ENCODE results near the gene TMED5. TPM values are rescaled to one million over a fixed set of nuclear protein-coding genes. Genes with fewer than 3 reads are reported as not detected.
"Not testable (repeated sequence)": the region's sequence is repeated elsewhere in the genome, so short reads cannot be mapped to it uniquely, and the experiment has no call there.

TMED5 gene
- total RNA-seq = 10 to 100 TPM; 38.8 to 76.9 (median 57.5) TPM

GRCh38 chr1:93179886-93180722 lies at the start of gene TMED5:
Gene TMED5 (minus strand): TSS chr1:93180413. CDS start chr1:93180242, 171 bp downstream.
- Histone ChIP-seq H3K9me3 (no peaks in the 10 kb centered on the region), H3K4me3 (peak within 1 kb of the TSS; percentile 67 to 95 (median 78)), H3K36me3 (no peaks in the 10 kb centered on the region), H3K27me3 (no peaks in the 10 kb centered on the region), H3K27ac (peak within 1 kb of the TSS; percentile 98 to 99 (median 99)), H3K4me1 (peaks cover 0 to 10% (median 4%) of the 10 kb centered on the region in 4 donors)
- DNase-seq = peak; percentile 96 to 99 (median 97)
- peak; percentile 85 to 97 for TF ChIP-seq POLR2A (IDR thresholded peaks at IDR 0.05)
- peak; percentile 1 to 59 (median 34) for TF ChIP-seq CTCF (IDR thresholded peaks at IDR 0.05)

- no peak for DNase-seq
- H3K27ac ChIP-seq = no peak overlapping the region
- no peak for TF ChIP-seq CTCF (IDR thresholded peaks at IDR 0.05)
- TF ChIP-seq POLR2A (IDR thresholded peaks at IDR 0.05) = no peak
- H3K9me3 ChIP-seq = no peaks in the 10 kb centered on the region
- no peaks in the 10 kb centered on the region for H3K36me3 ChIP-seq
- H3K27me3 ChIP-seq = no peaks in the 10 kb centered on the region
- no peaks in the 10 kb centered on the region for H3K4me1 ChIP-seq
- H3K4me3 ChIP-seq = no peak overlapping the region
Observed at GRCh38 chr1:93223023-93223675, 42.9 kb upstream of the TMED5 start.

GRCh38 chr1:93221913-93222312 lies 41.7 kb upstream of the TMED5 start:
- no peak overlapping the region for H3K4me3 ChIP-seq
- DNase-seq = no peak
- no peaks in the 10 kb centered on the region for H3K4me1 ChIP-seq
- H3K36me3 ChIP-seq = no peaks in the 10 kb centered on the region
- H3K9me3 ChIP-seq = no peaks in the 10 kb centered on the region
- no peak for TF ChIP-seq POLR2A (IDR thresholded peaks at IDR 0.05)
- no peak for TF ChIP-seq CTCF (IDR thresholded peaks at IDR 0.05)
- H3K27me3 ChIP-seq = no peaks in the 10 kb centered on the region
- H3K27ac ChIP-seq = no peak overlapping the region

GRCh38 chr1:93220716-93221115 lies 40.5 kb upstream of the TMED5 start:
- H3K4me3 ChIP-seq, H3K9me3 ChIP-seq, DNase-seq, H3K36me3 ChIP-seq, H3K27me3 ChIP-seq, H3K4me1 ChIP-seq, H3K27ac ChIP-seq: not testable (repeated sequence)

GRCh38 chr1:93219443-93219842 lies 39.2 kb upstream of the TMED5 start:
- no peak for DNase-seq
- H3K9me3 ChIP-seq = no peaks in the 10 kb centered on the region
- no peaks in the 10 kb centered on the region for H3K36me3 ChIP-seq
- TF ChIP-seq CTCF (IDR thresholded peaks at IDR 0.05) (no peak), POLR2A (IDR thresholded peaks at IDR 0.05) (no peak)
- H3K27ac ChIP-seq = no peak overlapping the region
- peak overlapping the region in 1 of 4 donors; percentile 10 for H3K4me3 ChIP-seq
- H3K4me1 ChIP-seq = no peaks in the 10 kb centered on the region
- H3K27me3 ChIP-seq = no peaks in the 10 kb centered on the region

- Histone ChIP-seq H3K27ac (no peak overlapping the region), H3K27me3 (no peaks in the 10 kb centered on the region), H3K4me1 (no peaks in the 10 kb centered on the region), H3K36me3 (no peaks in the 10 kb centered on the region), H3K4me3 (no peak overlapping the region), H3K9me3 (no peaks in the 10 kb centered on the region)
- TF ChIP-seq CTCF (IDR thresholded peaks at IDR 0.05) = no peak
- TF ChIP-seq POLR2A (IDR thresholded peaks at IDR 0.05) = no peak
- no peak for DNase-seq
Observed at GRCh38 chr1:93215322-93215721, 35.1 kb upstream of the TMED5 start.

All from Peyer's patch (tissue), 4 donors.